Right lobe of liver (tissue), 4 donors: ENCODE measurements around the gene ABT1.

Experiments
- POLR2A ChIP-seq: fragments of 450-650 bp; IDR thresholded peaks from one replicate; pipeline ENCODE4 v1.6.1; 2017; ENCODE audit warnings: antibody characterized with exemption, mild to moderate bottlenecking
- TF ChIP-seq, protein P1 (sequence below), 4 donors: fragments of 200-600 bp in 3 of 4; fragments of 450-650 bp in 1 of 4; IDR thresholded peaks; one replicate each; pipeline versions ENCODE4 v1.5.1 to v1.8.0; 2016 to 2022; ENCODE audit warnings: antibody characterized with exemption in 4 of 4, mild to moderate bottlenecking in 2 of 4
- donor health status: DM: no; HTN: no; CAD: no.
- donor health status: DM: no; HTN: no; CAD: no.
- donor health status: DM: no; HTN: yes; CAD: no.

DNA sequence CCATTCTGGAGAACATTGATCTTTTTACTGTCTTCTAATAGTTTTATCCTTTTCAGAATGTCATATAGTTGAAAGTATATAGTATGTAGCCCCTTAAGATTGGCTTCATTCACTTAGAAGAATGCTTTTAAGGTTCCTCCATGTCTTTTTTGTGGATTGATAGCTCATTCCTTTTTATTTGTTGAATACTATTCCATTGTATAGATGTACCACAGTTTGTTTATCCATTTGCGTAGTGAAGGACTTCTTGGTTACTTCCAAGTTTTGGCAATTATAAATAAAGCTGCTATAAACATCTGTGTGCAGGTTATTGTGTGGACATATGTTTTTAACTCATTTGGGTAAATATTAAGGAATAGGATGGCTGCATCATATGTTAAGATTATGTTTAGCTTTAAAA is 27.8 kb downstream of the ABT1 start:
- TF ChIP-seq, protein P1, sequence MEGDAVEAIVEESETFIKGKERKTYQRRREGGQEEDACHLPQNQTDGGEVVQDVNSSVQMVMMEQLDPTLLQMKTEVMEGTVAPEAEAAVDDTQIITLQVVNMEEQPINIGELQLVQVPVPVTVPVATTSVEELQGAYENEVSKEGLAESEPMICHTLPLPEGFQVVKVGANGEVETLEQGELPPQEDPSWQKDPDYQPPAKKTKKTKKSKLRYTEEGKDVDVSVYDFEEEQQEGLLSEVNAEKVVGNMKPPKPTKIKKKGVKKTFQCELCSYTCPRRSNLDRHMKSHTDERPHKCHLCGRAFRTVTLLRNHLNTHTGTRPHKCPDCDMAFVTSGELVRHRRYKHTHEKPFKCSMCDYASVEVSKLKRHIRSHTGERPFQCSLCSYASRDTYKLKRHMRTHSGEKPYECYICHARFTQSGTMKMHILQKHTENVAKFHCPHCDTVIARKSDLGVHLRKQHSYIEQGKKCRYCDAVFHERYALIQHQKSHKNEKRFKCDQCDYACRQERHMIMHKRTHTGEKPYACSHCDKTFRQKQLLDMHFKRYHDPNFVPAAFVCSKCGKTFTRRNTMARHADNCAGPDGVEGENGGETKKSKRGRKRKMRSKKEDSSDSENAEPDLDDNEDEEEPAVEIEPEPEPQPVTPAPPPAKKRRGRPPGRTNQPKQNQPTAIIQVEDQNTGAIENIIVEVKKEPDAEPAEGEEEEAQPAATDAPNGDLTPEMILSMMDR (IDR thresholded peaks at IDR 0.05): no peak
- TF ChIP-seq POLR2A: no peak
